K562 (cell line): Measurements from ENCODE around the gene HNRNPM. TPM values are rescaled to one million over a fixed set of nuclear protein-coding genes. Genes with fewer than 3 reads are reported as not detected.

Experiments used
- ATAC-seq: fragments of 200-7000 bp; cut with Tn5 transposase; 3 replicates; pipeline ENCODE4 v1.9.1; 2020; ENCODE audit warnings: moderate library complexity
- BruUV-seq: library from RNA; stranded (reverse); fragments of 400-500 nt; replicated peaks from 2 replicates; lab custom pipeline; 2021; lab: Mats Ljungman, UMichigan
- CTCF ChIA-PET: fragments of 300-600 bp; formaldehyde crosslinking; extraction: SDS; loops from one replicate; lab custom pipeline; 2021; ENCODE audit warnings: low intra/inter-chr PET ratio; lab: Yijun Ruan, JAX
- POLR2A ChIA-PET: fragments of 300-600, 350-650 bp; sonication (Branson Sonifier 250); formaldehyde crosslinking; extraction: SDS; loops from one replicate; lab custom pipeline; 2021; ENCODE audit warnings: antibody characterized with exemption, inconsistent platforms; lab: Yijun Ruan, JAX
- DNase-seq, 4 experiments: peaks; one replicate each; pipeline versions ENCODE4 v3.0.0 to v3.0.0-alpha.2; 2011 to 2018; ENCODE audit warnings: low spot score in 3 of 4, mixed read lengths in 3 of 4; ENCODE audit errors: extremely low read depth in 1 of 4
- FAIRE-seq: peaks from 2 replicates; lab custom pipeline; 2011; peaks lifted over from hg19 to GRCh38; lab: Jason Lieb, UNC
- H2AFZ ChIP-seq: 2 replicates; pipeline ENCODE4 v1.6.0; 2011; ENCODE audit warnings: low read depth, low read length, control low read depth, inconsistent platforms
- H3K27ac ChIP-seq: fragments of 200-600 bp; 3 replicates; pipeline ENCODE4 v1.8.0; 2011; ENCODE audit warnings: low read depth, mild to moderate bottlenecking, control low read depth, inconsistent platforms, low read length, moderate library complexity, mixed read lengths; ENCODE audit errors: extremely low read depth
- H3K27me3 ChIP-seq, 2 experiments: fragments of 300-600 bp in 1 of 2; 2 replicates in 1 of 2; 3 replicates in 1 of 2; pipeline versions ENCODE4 v1.6.0 to v1.8.0; 2011; ENCODE audit warnings: inconsistent platforms in 2 of 2, low read length in 2 of 2, mild to moderate bottlenecking in 1 of 2, mixed read lengths in 1 of 2, moderate library complexity in 1 of 2; ENCODE audit not compliant: control insufficient read depth in 2 of 2, insufficient read depth in 2 of 2
- H3K36me3 ChIP-seq: fragments of 300-600 bp; 3 replicates; pipeline ENCODE4 v1.8.0; 2011; ENCODE audit warnings: mild to moderate bottlenecking, low read length, inconsistent platforms; ENCODE audit not compliant: control insufficient read depth, insufficient read depth
- H3K4me1 ChIP-seq, 2 experiments: fragments of 200-600 bp in 1 of 2; replicated peaks in 1 of 2; 2 replicates in 1 of 2; 3 replicates in 1 of 2; pipeline versions ENCODE4 v1.5.1 to v1.8.0; 2011; ENCODE audit warnings: inconsistent platforms in 2 of 2, low read length in 2 of 2, mild to moderate bottlenecking in 1 of 2, mixed read lengths in 1 of 2, moderate library complexity in 1 of 2; ENCODE audit not compliant: control insufficient read depth in 2 of 2, insufficient read depth in 2 of 2
- H3K4me2 ChIP-seq: 2 replicates; pipeline ENCODE4 v1.6.1; 2011; ENCODE audit warnings: low read length, control low read depth, inconsistent platforms, mixed read lengths; ENCODE audit not compliant: insufficient read depth
- H3K4me3 ChIP-seq: fragments of 200-600 bp; sonication (generic), shearing (Covaris generic); 2 replicates; pipeline ENCODE4 v1.5.1; 2016; ENCODE audit warnings: control low read depth, inconsistent platforms
- H3K79me2 ChIP-seq: fragments of 200-600 bp; 3 replicates; pipeline ENCODE4 v1.8.0; 2011; ENCODE audit warnings: low read length, inconsistent platforms; ENCODE audit not compliant: control insufficient read depth, insufficient read depth
- H3K9ac ChIP-seq, 2 experiments: 2 replicates each; pipeline versions ENCODE4 v1.6.0 to v1.6.1; 2011; ENCODE audit warnings: low read depth in 2 of 2, low read length in 2 of 2, control low read depth in 1 of 2, inconsistent platforms in 1 of 2, mild to moderate bottlenecking in 1 of 2, mixed read lengths in 1 of 2; ENCODE audit not compliant: insufficient read depth in 1 of 2
- H3K9me1 ChIP-seq: one replicate; pipeline ENCODE4 v1.6.0; 2011; ENCODE audit warnings: inconsistent platforms, mild to moderate bottlenecking, low read length, moderate library complexity; ENCODE audit not compliant: control insufficient read depth, insufficient read depth
- H3K9me3 ChIP-seq: replicated peaks from 2 replicates; pipeline ENCODE4 v1.5.1; 2011; ENCODE audit warnings: low read depth, low read length, inconsistent platforms; ENCODE audit not compliant: control insufficient read depth, insufficient read depth
- H4K20me1 ChIP-seq: replicated peaks from 2 replicates; pipeline ENCODE4 v1.6.1; 2011; ENCODE audit warnings: low read length, inconsistent platforms, mixed read lengths; ENCODE audit not compliant: control insufficient read depth, insufficient read depth
- AFF4 ChIP-seq: sonication (generic); formaldehyde crosslinking; IDR thresholded peaks from 2 replicates; pipeline ENCODE4 v1.8.0; 2023; ENCODE audit warnings: mild to moderate bottlenecking, missing genetic modification reagents
- CHD1 ChIP-seq: fragments of 200-600 bp; sonication (generic); IDR thresholded peaks from one replicate; pipeline ENCODE4 v1.6.1; 2012; ENCODE audit warnings: mild to moderate bottlenecking, moderate library complexity, low read length, inconsistent platforms
- JUNB ChIP-seq: fragments of 450-650 bp; formaldehyde crosslinking; conservative IDR thresholded peaks from 2 replicates; pipeline ENCODE4 v1.4.0; 2020; ENCODE audit warnings: mild to moderate bottlenecking
- KLF13 ChIP-seq: fragments of 450-650 bp; IDR thresholded peaks from 2 replicates; pipeline ENCODE4 v1.6.1; 2016; ENCODE audit warnings: missing genetic modification characterization, low read depth, mild to moderate bottlenecking, missing compliant biosample characterization, moderate library complexity, borderline replicate concordance
- NFE2L1 ChIP-seq: fragments of 450-650 bp; IDR thresholded peaks from 2 replicates; pipeline ENCODE4 v1.6.1; 2016; ENCODE audit warnings: missing genetic modification characterization, low read depth, mild to moderate bottlenecking, missing compliant biosample characterization, moderate library complexity, borderline replicate concordance
- NR4A1 ChIP-seq, 2 experiments: fragments of 250-450 bp in 1 of 2; fragments of 450-650 bp in 1 of 2; sonication (Bioruptor Pico) in 1 of 2; IDR thresholded peaks; 2 replicates each; pipeline versions ENCODE4 v1.4.0 to v1.6.1; 2016 to 2020; ENCODE audit warnings: mild to moderate bottlenecking in 2 of 2, missing compliant biosample characterization in 1 of 2, missing genetic modification characterization in 1 of 2, moderate library complexity in 1 of 2
- SNIP1 ChIP-seq: fragments of 450-650 bp; IDR thresholded peaks from 2 replicates; pipeline ENCODE4 v1.7.1; 2017; ENCODE audit warnings: low read depth, mild to moderate bottlenecking
- TCFL5 ChIP-seq: fragments of 250-450 bp; sonication (Bioruptor Pico); conservative IDR thresholded peaks from 2 replicates; pipeline ENCODE4 v1.6.1; 2021; ENCODE audit warnings: mild to moderate bottlenecking, moderate library complexity, matching md5 sums
- U2AF1 ChIP-seq: fragments of 200-400 bp; formaldehyde crosslinking; optimal IDR thresholded peaks from 2 replicates; pipeline ENCODE3; 2017; ENCODE audit warnings: mild to moderate bottlenecking, low read depth, low read length, moderate library complexity
- UBTF ChIP-seq, 2 experiments: IDR thresholded peaks; 2 replicates each; pipeline ENCODE4 v1.6.1; 2012; ENCODE audit warnings: improper control_type of control experiment in 2 of 2, low read depth in 2 of 2, low read length in 2 of 2, borderline replicate concordance in 1 of 2
- ZFPM2 ChIP-seq: fragments of 250-450 bp; sonication (Bioruptor Pico); IDR thresholded peaks from 2 replicates; pipeline ENCODE4 v1.5.1; 2022; ENCODE audit warnings: mild to moderate bottlenecking
- ZNF175 ChIP-seq: fragments of 200-800 bp; sonication (Bioruptor generic); IDR thresholded peaks from 2 replicates; pipeline ENCODE4 v1.6.1; 2016; ENCODE audit warnings: low read depth, mild to moderate bottlenecking, missing genetic modification characterization, missing compliant biosample characterization
- ZNF785 ChIP-seq: fragments of 250-450 bp; sonication (Bioruptor Pico); IDR thresholded peaks from 2 replicates; pipeline ENCODE4 v1.4.0; 2020; ENCODE audit warnings: mild to moderate bottlenecking
- WGBS: fragments of 100-300 bp; shearing (Covaris generic); methylation state at CpG from one replicate; pipeline ENCODE4 v1.1.6; 2016; ENCODE audit warnings: low coverage, mixed read lengths; ENCODE audit not compliant: insufficient coverage; ENCODE audit errors: missing lambda C conversion rate; 5-methylcytosine and 5-hydroxymethylcytosine counted together
- in situ Hi-C: fragments of 300-500 bp; cut with MboI; formaldehyde crosslinking; loops from 4 replicates; pipeline ENCODE4 v1.15.0; 2018; ENCODE audit warnings: inconsistent platforms, mixed read lengths
- intact Hi-C: fragments of 100-400 bp; cut with micrococcal nuclease; formaldehyde crosslinking; loops from 2 replicates; pipeline ENCODE4 v1.14.2; 2022
- polyA plus RNA-seq, 8 experiments: library from polyadenylated mRNA; depleted of rRNA in 4 of 8; stranded (reverse) in 5 of 8; unstranded in 3 of 8; fragments of >200 nt; fragmentation: Nextera tagmentation in 2 of 8; fragmentation: Illumina TruSeq in 1 of 8; extraction: Ambion mirVana in 2 of 8; extraction: Trizol in 1 of 8; gene quantifications; 2 replicates each; pipeline versions ENCODE4 v1.2.1 to v1.2.3, GENCODE V29; 2011 to 2014; ENCODE audit warnings: inconsistent platforms in 1 of 8, missing spikeins in 1 of 8
- total RNA-seq, 7 experiments: library from RNA; depleted of rRNA in 6 of 7; stranded (reverse); fragments of >200 nt in 6 of 7; fragmentation: Illumina TruSeq in 2 of 7; extraction: Trizol in 2 of 7; gene quantifications; 2 replicates each; pipeline versions ENCODE4 v1.2.1 to v1.2.3, GENCODE V29; 2011 to 2021; ENCODE audit warnings: low replicate concordance in 1 of 7

HNRNPM gene
- total and polyA plus RNA-seq, 9 of the 15 experiments (the other 6 are each of a cell fraction or from before 2014, with no cell fraction given), result 11.1 to 340 (median 195) TPM

- Histone ChIP-seq H3K4me3 (peak overlapping the region; percentile 96), H3K27ac (peak overlapping the region; percentile 98), H3K4me1 (peaks cover 23 to 38% of the 10 kb centered on the region in 2 experiments), H3K9me3 (no peaks in the 10 kb centered on the region), H3K27me3 (no peaks in the 10 kb centered on the region), H3K9ac (peak overlapping the region; percentile 100), H3K36me3 (peaks cover 39% of the 10 kb centered on the region), H3K79me2 (peaks cover 57% of the 10 kb centered on the region), H2AFZ (no peak overlapping the region), H4K20me1 (peaks cover 35% of the 10 kb centered on the region), H3K4me2 (peak overlapping the region; percentile 88), H3K9me1 (peaks cover 7% of the 10 kb centered on the region)
- FAIRE-seq (peak; percentile 65), ATAC-seq (peak; percentile 68), DNase-seq (peak; percentile 55 to 76 (median 74))
- intact Hi-C loops (loop anchor here (2.0 kb wide), 1 partner anchor 27 kb away; no protein-coding TSS in a partner anchor), in situ Hi-C loops (no loop called here)
- CTCF ChIA-PET, result no interaction called here
- WGBS, result under 1% methylated on average over 31 of the region's 45 CpGs
- no TSS peak for BruUV-seq
- POLR2A ChIA-PET, result interaction anchor here (0.6 to 4.4 kb wide), 8 partner anchors 12 to 91 kb away, joined by 3 to 31 read pairs (median 8); partner anchors contain the start of gene ZNF414
- 0 out of 2 replicates have a peak, but pooled peaks have one; percentile 1 for TF ChIP-seq AFF4 (CRISPR knock-in tag)
- no peak for TF ChIP-seq ZFPM2 (CRISPR knock-in tag)
- no peak for TF ChIP-seq JUNB (CRISPR knock-in tag)
- peak; percentile 5 for TF ChIP-seq U2AF1
- TF ChIP-seq UBTF (IDR thresholded peaks at IDR 0.05; ENCODE audit: borderline replicate concordance in 1 of 2, low read depth in 2 of 2, low read length in 2 of 2), result peak in 1 of 2 experiments; percentile 59; a peak in 1 of 4 replicates
- TF ChIP-seq CHD1, result peak; percentile 76
- TF ChIP-seq ZNF175, result no peak
- no peak for TF ChIP-seq ZNF785
- TF ChIP-seq NFE2L1 (tag), result no peak
- no peak for TF ChIP-seq TCFL5 (CRISPR knock-in tag)
- TF ChIP-seq SNIP1, result no peak
- no peak for TF ChIP-seq NR4A1 (CRISPR knock-in tag; IDR thresholded peaks at IDR 0.05)
- TF ChIP-seq NR4A1 (tag; IDR thresholded peaks at IDR 0.05), result no peak
- TF ChIP-seq KLF13 (tag), result peak; percentile 38; the same call in 1 of the 2 replicates
These were observed 770 bp downstream of the HNRNPM start for GRCh38 chr19:8445488-8446001.
